ENCODE measurements around the gene ADGRG3.
"Not testable (repeated sequence)": the region's sequence is repeated elsewhere in the genome, so short reads cannot be mapped to it uniquely, and the experiment has no call there.

The ADGRG3 gene

DNA sequence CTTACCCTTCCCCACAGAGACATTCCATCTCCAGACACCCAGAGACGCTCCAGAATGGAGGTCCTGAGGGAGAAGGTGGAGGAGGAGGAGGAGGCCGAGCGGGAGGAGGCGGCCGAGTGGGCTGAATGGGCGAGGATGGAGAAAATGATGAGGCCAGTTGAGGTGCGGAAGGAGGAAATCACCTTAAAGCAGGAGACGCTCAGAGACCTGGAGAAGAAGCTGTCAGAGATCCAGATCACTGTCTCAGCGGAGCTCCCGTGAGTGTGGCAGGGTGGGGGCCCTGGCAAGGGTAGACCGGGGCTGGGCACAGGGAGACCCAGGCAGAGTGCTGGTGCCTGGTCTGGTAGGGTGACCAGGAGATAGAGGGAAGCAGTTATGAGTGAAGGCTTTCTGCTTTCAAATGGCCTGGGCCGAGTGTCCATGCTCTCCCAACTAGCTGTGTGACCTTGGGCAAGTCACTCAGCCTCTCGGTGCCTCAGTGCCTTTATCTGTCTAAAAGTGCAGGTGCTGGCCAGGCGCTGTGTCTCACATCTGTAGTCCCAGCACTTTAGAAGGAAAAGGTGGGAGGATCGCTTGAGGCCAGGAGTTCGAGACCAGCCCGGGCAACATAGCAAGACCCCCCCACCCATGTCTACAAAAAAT, 29.9 kb downstream of the ADGRG3 start:
- no peak for DNase-seq (ENCODE audit: low spot score)

DNA sequence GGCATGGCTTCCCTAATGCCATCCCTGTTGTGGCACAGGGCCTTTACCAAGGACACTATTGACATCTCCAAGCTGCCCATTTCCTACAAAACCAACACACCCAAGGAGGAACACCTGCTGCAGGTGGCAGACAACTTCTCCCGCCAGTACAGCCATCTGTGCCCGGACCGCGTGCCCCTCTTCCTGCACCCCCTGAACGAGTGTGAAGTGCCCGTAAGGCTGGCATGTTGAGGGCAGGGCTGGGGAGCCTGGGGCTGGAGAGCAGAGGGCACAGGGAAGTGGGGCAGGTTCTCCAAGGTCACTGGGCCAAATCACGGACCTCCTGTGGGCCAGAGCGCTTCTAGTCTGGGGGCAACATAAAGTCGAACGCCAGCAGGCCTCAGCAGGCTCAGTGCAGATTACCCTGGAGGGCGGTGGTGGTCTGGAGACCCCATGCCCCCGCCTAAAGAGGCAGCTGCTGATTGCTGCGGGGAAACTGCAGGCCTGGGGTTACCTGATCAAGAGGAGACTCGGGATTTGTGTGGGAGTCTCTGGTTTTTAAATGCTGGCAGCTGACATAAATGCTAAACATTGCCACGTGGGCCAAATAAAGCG, 30.8 kb downstream of the ADGRG3 start:
- DNase-seq (ENCODE audit: low spot score): no peak

DNA sequence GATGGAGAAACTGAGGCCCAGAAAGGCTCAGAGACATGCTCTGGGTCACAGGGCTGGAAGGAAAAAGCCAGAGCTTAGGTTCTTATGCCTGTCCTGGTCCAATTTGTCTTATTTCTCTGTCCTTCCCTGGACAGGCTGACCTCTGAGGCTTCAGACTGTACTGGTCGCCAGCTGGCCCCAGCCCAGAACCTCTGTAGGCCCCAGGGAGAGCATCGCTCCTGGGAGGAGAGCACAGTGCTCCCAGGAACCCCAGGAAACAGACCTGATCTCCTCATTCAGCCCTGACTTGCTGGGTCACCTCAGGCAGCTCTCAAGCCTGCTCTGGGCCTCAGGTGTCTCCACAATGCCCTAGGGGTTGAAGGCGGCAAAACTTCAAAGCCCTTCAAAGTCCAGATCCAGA, 31.4 kb downstream of the ADGRG3 start:
- no peak for DNase-seq (ENCODE audit: low spot score)

DNA sequence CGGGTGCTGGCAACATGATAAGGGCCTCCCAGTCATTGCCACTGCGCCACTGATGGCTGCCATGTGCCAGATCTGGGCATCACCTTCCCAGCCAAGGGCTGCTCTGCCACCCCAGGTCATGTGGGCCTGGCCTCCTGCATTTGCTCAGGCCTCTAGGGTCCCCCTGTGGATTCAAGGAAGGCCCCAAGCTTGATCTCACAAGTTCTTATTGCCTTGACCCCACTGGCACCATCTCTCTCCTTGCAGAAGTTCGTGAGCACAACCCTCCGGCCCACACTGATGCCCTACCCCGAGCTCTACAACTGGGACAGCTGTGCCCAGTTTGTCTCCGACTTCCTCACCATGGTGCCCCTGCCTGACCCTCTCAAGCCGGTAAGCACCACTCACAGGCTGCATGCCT, 31.8 kb downstream of the ADGRG3 start:
- DNase-seq (ENCODE audit: low spot score): no peak

DNA sequence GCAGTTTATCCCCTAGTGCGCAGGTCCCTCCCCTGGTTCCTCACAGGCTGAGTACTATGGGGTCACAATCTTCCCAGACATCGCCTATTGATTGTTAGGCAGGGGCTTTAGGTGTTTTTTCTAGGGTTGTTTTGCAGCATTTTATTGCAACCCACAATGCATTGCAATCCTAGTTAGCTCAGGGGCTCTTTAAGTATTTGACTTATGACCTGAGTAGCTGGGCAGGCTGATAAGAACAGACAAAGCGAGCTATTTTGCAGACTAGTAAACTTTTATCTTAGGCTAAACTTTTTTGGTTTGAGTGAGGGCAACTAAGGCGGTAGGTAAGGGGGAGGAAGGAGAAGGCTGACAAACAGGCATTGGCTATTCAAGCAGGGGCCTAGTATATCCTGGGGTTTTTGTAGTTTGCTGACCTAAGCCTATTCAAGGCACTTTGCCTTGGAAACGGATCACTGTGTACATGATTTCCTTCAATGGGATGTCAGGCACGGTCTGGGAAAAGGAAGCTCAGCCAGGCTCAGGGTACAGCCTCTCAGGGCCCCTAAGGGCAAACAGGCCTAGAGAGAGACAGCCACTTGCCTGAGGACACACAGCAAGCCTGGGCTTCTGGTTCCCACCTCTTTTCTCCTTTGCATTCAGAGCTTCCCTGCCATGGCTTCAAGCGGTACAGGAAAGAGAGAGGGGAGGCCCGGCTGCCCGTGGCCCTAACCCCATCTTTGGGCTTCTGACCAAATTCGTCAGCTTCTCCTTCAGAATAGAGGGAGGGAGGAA, 32.9 kb downstream of the ADGRG3 start:
- DNase-seq (ENCODE audit: low spot score): no peak

DNA sequence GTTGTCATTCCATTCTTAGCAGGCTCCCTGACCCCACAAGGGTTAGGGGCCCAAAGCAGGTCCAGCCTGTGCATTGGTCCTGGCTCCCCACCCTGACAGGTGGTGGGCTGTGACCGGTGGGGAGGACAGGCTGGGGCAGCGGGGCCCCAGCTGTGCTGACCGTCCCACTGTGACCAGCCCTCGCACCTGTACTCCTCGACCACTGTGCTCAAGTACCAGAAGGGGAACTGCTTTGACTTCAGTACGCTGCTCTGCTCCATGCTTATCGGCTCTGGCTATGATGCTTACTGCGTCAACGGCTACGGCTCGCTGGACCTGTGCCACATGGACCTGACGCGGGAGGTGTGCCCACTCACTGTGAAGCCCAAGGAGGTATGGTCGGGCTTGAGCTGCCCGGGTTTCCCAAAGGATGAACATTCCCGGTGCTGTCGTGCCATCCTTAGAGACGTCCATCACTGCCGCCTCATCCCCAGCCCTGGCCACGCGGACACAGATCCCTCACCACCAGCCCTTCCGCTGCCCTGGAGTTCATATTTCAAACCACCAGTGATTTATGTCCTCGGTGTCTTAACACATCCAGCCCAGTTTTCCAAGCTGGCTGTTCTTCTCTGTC, 33.8 kb downstream of the ADGRG3 start:
- DNase-seq (ENCODE audit: low spot score): no peak

DNA sequence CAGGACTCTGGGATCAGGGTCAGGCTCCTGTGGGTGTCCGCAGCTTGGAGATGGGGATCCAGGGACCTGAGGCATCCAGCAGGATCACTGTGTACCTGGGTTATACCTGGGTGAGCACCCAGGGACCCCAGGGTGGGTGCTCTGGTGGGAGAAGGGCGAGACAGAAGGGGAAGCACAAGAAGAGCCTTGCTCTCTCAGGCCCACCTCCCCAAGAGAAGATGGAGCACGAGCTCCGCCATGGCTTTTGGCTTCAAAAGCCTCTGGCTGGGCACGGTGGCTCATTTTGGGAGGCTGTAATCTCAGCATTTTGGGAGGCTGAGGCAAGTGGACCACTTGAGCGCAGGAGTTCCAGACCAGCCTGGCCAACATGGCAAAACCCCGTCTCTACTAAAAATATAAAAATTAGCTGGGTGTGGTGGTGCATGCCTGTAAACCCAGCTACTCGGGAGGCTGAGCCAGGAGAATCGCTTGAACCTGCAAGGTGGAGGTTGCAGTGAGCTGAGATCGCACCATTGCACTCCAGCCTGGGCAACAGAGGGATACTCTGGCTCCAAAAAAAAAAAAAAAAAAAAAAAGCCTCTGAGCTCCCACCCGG, 35.4 kb downstream of the ADGRG3 start:
- DNase-seq (ENCODE audit: low spot score): no peak

DNA sequence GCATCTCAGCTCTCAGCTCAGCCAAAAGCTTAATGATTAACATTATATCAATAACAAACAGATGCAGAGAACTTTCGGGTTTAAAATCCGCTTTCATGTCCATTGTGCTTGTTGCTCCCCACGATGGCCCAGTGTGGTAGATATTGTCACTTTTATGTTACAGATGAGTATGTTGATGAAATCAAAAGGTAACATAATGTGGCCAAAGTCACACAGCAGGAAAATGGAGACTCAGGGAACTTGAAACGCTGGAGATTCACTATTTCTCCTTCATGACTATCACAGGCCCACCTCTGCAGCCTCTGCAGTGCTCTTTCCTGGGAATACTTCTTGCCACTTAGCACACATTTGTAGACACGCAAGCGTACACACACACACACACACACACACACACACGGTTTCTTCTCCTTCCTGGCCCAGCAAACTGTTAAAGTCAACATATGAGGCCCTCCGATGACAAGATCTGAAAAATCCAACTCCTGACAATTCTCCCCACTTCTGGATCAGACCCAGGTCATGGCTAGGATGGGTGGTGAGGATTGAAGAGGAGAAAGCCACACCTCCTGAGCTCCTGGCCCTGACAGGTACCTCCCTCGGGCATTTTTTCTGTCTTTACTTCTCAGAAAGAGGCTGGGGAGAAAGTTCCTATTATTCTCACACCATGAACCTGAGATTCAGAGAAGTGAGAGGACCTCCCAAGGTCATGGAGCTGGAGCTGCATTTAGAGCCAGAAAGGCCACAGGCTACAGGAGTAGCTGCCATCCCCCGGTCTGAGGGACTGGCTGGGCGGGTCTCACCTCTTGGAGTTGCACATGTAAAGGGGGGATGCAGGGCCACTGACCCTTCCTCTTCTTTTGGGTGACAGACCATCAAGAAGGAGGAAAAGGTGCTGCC, 36.2 kb downstream of the ADGRG3 start:
- no peak for DNase-seq (ENCODE audit: low spot score)

DNA sequence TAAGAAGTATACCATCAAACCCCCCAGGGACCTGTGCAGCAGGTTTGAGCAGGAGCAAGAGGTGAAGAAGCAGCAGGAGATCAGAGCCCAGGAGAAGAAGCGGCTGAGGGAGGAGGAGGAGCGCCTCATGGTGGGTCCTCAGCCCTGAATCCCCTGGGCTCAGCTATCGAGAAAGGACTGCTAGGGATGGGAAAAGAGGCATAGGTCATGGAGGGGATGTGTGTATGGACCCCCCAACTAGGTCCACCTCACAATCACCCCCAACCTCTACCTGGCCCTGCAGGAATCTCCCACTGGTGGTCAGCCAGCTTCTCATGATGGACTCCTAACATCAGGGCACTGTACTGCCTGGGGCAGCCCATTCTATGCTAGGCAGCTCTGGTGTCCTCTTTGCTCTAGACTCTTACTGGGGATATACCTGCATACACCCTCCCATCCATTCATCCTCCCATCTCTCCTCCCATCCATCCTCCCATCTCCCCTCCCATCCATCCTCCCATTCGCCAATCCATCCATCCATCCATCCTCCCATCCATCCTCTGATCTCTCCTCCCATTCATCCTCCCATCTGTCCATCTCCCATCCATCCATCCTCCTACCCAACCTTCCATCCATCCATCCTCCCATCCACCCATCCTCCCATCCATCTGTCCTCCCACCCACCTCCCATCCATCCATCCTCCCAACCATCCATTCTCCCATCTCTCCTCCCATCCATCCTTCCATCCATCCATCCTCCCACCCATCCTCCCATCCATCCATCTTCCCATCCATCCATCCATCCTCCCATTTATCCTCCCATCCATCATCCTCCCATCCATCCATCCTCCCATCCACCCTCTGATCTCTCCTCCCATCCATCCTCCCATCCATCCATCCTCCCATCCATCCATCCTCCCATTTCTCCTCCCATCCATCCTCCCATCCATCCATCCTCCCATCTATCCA, 37.1 kb downstream of the ADGRG3 start:
- no peak for DNase-seq (ENCODE audit: low spot score)

DNA sequence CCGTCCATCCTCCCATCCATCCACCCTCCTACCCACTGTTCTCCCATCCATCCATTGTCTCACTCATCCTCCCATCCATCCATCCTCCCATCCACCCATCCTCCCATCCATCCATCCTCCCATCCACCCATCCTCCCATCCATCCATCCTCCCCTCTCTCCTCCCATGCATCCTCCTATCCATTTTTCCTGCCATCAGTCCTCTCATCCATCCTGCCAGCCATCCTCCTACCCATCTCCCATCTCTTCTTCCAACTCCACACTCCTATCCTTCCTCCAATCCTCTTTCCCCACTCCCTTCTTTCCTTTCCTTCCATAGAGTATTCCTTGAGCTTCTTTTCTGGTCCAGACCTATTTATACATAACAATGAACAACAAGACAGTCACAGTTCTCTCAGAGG, 38.6 kb downstream of the ADGRG3 start:
- no peak for DNase-seq (ENCODE audit: low spot score)

DNA sequence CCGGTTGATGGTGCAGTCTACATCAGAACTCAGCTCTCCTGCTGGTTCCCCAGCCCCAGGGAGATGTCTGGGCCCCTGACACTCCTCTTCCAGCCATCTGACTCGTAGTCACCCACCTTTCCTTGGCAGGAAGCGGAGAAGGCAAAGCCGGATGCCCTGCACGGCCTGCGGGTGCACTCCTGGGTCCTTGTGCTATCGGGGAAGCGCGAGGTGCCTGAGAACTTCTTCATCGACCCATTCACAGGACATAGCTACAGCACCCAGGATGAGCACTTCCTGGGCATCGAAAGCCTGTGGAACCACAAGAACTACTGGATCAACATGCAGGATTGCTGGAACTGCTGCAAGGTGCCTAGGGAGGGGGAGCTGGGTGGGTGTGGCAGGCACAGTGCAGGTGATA, 39.2 kb downstream of the ADGRG3 start:
- no peak for DNase-seq (ENCODE audit: low spot score)

DNA sequence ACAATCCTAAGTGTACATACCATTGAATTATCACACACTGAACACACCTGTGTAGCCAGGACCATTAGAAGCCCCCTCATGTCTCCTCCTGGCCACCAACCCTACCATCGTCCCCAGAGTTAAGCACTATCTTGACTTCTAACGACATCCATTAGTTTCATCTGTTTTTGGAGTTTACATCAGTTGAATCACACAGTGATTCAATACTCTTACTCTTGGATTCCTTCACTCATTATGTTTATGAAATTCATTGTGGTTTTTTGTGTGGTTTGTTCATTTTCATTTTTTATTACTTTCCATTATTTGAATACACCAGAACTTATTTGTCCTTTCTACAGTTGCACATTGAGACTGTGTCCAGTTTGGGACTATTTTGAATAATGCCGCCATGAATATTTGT, 40.1 kb downstream of the ADGRG3 start:
- DNase-seq (ENCODE audit: low spot score): no peak

DNA sequence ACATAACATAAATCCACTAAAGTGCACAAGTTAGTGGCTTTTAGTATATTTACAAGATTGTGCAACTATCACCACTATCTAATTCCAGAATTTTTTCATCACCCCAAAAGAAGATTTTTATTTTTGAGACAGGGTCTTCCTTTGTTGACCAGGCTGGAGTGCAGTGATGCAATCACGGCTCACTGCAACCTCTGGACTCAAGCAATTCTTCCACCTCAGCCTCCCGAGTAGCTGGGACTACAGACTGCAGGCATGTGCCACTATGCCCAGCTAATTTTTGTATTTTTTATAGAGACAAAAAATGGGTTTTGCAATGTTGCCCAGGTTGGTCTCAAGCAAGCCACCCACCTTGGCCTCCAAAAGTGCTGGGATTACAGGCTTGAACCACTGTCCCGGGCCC, 41.6 kb downstream of the ADGRG3 start:
- no peak for DNase-seq (ENCODE audit: low spot score)

DNA sequence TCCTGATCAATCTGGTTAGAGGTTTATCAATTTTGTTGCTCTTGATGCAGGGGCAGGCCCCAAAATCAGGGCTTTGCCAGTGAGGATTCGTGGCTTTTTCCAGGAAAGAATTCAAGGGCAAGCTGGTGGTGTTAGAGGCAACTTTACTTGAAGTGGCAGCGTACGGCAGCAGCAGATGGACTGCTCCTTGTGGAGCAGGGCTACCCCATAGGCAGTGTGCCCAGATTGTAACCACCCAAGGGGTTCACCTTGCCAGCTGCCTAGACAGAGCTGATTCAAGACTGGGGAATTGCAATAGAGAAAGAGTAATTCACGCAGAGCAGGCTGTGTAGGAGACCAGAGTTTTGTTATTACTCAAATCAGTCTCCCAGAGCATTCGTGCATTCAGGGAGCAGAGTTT, 43.2 kb downstream of the ADGRG3 start:
- DNase-seq (ENCODE audit: low spot score): no peak

DNA sequence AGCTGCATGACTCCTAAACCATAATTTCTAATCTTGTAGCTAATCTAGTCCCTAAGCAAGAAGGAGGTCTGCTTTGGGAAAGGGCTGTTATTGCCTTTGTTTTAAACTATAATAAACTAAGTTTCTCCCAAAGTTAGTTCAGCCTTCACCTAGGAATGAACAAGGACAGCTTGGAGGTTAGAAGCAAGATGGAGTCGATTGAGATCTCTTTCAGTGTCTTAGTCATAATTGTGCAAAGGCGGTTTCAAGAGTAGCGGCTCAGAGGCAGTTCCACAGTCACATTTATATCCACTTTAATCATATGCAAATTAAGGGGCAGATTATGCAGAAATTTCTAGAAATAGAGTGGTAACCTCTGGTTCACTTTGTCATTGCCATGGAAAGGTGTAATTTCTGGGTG, 43.9 kb downstream of the ADGRG3 start:
- DNase-seq (ENCODE audit: low spot score): no peak

DNA sequence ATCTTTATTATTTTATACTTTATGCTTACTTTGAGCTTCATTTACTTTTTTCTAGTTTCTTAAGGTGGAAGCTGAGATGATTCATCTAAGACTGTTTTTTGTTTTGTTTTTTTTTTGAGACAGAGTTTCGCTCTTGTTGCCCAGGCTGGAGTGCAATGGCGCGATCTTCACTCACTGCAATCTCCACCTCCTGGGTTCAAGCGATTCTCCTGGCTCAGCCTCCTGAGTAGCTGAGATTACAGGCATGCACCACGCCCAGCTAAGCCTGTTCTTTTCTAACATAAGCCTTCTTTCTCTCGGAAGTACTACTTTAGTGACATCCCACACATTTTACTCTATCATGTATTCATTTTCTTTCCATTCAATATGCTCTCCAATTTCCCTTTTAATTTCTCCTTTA, 44.5 kb downstream of the ADGRG3 start:
- DNase-seq (ENCODE audit: low spot score): not testable (repeated sequence)

DNA sequence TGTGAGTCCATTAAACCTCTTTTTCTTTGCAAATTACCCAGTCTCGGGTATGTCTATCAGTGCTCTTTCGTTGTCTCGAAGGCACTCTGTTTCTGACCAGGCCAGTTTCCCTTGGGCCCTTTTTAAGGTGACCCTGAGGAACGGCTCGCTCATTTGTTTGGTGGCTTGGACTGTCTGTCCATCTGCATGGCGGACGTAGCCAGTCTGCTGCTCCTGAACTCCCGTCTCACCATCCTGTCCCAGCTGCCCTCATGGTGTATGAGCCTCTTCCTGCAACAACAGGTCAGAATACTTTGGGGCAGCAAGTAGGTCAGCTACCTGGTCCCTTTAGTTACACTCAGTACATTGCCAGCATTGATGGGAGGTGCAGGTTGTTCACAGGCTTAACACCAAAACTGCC, 45.5 kb downstream of the ADGRG3 start:
- no peak for DNase-seq (ENCODE audit: low spot score)

DNA sequence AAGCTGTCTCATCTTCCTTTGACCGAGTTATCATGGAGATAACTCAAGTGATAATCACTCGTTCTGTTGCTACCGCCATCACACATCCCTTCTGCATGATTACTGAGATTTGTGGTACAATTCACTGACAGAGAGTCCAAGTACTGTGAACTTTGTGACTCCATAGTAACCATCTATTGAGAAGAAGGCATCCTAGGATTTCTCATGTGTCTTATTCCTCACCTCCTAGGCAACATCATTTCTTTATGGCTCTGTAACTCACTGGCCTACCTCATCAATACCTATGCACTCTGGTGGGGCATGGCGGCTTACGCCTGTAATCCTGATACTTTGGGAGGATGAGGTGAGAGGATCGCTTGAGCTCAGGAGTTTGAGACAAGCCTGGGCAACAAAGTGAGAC, 45.9 kb downstream of the ADGRG3 start:
- no peak for DNase-seq (ENCODE audit: low spot score)

DNA sequence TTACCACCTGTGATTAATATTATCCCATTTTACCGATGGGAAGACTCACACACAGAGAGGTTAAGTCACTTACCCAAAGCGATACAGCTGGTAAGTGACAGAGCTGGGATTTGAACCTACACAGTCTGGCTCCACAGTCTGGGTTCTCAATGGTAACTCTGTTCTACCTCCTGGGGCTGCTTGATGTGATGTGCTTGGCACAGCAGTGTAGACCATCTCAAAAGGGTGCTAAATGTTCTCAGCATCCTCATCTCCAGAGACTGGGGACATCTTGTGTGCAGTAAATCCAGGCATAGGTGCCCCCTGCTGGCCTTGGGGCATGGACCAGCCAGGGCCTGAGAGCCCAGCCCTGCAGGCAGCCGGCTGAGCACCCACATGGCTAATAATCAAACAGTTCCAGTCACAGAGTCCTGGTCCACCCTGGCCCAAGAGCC, 52.1 kb downstream of the ADGRG3 start:
- peak; percentile 67 for DNase-seq (ENCODE audit: low spot score)
